OCI-LY3 (cell line): ENCODE measurements around the gene KRTDAP.

Source experiments
- CTCF ChIP-seq: fragments of 200-600, 300-600 bp; sonication (generic); IDR thresholded peaks from 2 replicates; pipeline ENCODE4 v1.5.1; 2014; ENCODE audit warnings: antibody characterized with exemption, low read length, low read depth
- EZH2phosphoT487 ChIP-seq: fragments of 200-600 bp; shearing (Covaris generic); IDR thresholded peaks from 2 replicates; pipeline ENCODE4 v1.6.1; 2018; ENCODE audit warnings: antibody characterized with exemption, mixed run types, low read depth

DNA sequence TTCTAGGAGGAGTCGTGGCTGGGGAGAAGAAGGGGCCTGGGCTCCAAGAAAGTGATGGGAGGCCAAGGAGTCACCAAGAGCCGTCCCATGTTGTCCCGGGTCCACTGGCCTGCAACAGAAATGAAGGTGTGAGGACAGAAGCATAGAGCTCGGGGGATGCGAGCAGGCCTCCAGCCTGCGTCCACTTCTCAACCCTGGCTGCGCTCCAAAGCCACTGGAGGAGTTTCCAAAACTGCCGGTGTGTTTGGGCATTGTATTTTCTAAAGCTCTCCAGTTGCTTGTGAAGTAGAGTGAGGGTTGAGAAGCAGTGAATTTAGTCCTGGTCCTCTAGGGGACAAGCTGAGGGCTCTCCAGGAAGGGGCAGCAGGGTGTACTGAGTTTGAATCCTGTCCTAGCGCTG is 29.2 kb downstream of the KRTDAP start:
- TF ChIP-seq CTCF (no peak), EZH2phosphoT487 (no peak)
